ENCODE data around the gene CYB5R4.

- TF ChIP-seq, protein P1, sequence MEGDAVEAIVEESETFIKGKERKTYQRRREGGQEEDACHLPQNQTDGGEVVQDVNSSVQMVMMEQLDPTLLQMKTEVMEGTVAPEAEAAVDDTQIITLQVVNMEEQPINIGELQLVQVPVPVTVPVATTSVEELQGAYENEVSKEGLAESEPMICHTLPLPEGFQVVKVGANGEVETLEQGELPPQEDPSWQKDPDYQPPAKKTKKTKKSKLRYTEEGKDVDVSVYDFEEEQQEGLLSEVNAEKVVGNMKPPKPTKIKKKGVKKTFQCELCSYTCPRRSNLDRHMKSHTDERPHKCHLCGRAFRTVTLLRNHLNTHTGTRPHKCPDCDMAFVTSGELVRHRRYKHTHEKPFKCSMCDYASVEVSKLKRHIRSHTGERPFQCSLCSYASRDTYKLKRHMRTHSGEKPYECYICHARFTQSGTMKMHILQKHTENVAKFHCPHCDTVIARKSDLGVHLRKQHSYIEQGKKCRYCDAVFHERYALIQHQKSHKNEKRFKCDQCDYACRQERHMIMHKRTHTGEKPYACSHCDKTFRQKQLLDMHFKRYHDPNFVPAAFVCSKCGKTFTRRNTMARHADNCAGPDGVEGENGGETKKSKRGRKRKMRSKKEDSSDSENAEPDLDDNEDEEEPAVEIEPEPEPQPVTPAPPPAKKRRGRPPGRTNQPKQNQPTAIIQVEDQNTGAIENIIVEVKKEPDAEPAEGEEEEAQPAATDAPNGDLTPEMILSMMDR (IDR thresholded peaks at IDR 0.05 in 8 of 11, conservative IDR thresholded peaks at IDR 0.05 in 3 of 11) = no peak
- TF ChIP-seq POLR2A (IDR thresholded peaks at IDR 0.05) (no peak), POLR2AphosphoS5 (IDR thresholded peaks at IDR 0.05) (no peak)
Observed at GRCh38 chr6:83960664-83961063, 101.2 kb downstream of the CYB5R4 start.
